IPS DF 6.9 (cell line): Measurements from ENCODE around the gene ST6GALNAC2.

Experiments
- DNase-seq: peaks from one replicate; pipeline ENCODE4 v3.0.0-alpha.2; 2013; ENCODE audit warnings: low read depth, low spot score
- H3K27ac ChIP-seq: one replicate; pipeline ENCODE4 v1.5.1; 2013; ENCODE audit warnings: low read length, control low read depth
- H3K27me3 ChIP-seq: 2 replicates; pipeline ENCODE4 v1.6.1; 2013; ENCODE audit warnings: mild to moderate bottlenecking, low read length; ENCODE audit not compliant: control insufficient read depth, insufficient read depth
- H3K36me3 ChIP-seq: 2 replicates; pipeline ENCODE4 v1.6.1; 2013; ENCODE audit warnings: low read length; ENCODE audit not compliant: control insufficient read depth, insufficient read depth
- H3K4me1 ChIP-seq: 2 replicates; pipeline ENCODE4 v1.6.1; 2013; ENCODE audit warnings: low read length; ENCODE audit not compliant: control insufficient read depth, insufficient read depth
- H3K4me3 ChIP-seq: 2 replicates; pipeline ENCODE4 v1.5.1; 2013; ENCODE audit warnings: mild to moderate bottlenecking, low read length
- H3K9me3 ChIP-seq: 2 replicates; pipeline ENCODE4 v1.6.1; 2013; ENCODE audit warnings: low read length, inconsistent platforms; ENCODE audit not compliant: control insufficient read depth, insufficient read depth
- WGBS: extraction: QIAGEN DNeasy Blood & Tissue Kit; methylation state at CpG from one replicate; pipeline ENCODE4 v1.1.7; 2013; ENCODE audit warnings: mixed read lengths, missing lambda C conversion rate; ENCODE audit not compliant: insufficient read length, insufficient coverage; 5-methylcytosine and 5-hydroxymethylcytosine counted together

ST6GALNAC2 gene

GRCh38 chr17:76599694-76600460, 14.2 kb upstream of the ST6GALNAC2 start:
- DNase-seq = no peak
- Histone ChIP-seq H3K4me1 (no peaks in the 10 kb centered on the region), H3K27ac (no peak overlapping the region), H3K9me3 (no peaks in the 10 kb centered on the region), H3K36me3 (no peaks in the 10 kb centered on the region), H3K27me3 (no peaks in the 10 kb centered on the region), H3K4me3 (no peak overlapping the region)
- no CpG with 5 or more reads among the region's 17 CpGs for WGBS

GRCh38 chr17:76598004-76598439, 12.4 kb upstream of the ST6GALNAC2 start:
- Histone ChIP-seq H3K4me1 (no peaks in the 10 kb centered on the region), H3K27me3 (no peaks in the 10 kb centered on the region), H3K9me3 (no peaks in the 10 kb centered on the region), H3K4me3 (no peak overlapping the region), H3K36me3 (no peaks in the 10 kb centered on the region), H3K27ac (no peak overlapping the region)
- DNase-seq = no peak
- no CpG with 5 or more reads among the region's 2 CpGs for WGBS

- Histone ChIP-seq H3K9me3 (no peaks in the 10 kb centered on the region), H3K4me3 (no peak overlapping the region), H3K36me3 (no peaks in the 10 kb centered on the region), H3K27me3 (no peaks in the 10 kb centered on the region), H3K27ac (no peak overlapping the region), H3K4me1 (no peaks in the 10 kb centered on the region)
- no peak for DNase-seq
- WGBS = no CpG with 5 or more reads among the region's 12 CpGs
Observed at GRCh38 chr17:76597156-76598003, 11.7 kb upstream of the ST6GALNAC2 start.

GRCh38 chr17:76594690-76595089, 9.0 kb upstream of the ST6GALNAC2 start:
- no peaks in the 10 kb centered on the region for H3K27me3 ChIP-seq
- no peak for DNase-seq
- H3K36me3 ChIP-seq = no peaks in the 10 kb centered on the region
- no peaks in the 10 kb centered on the region for H3K9me3 ChIP-seq
- WGBS = no CpG with 5 or more reads among the region's 3 CpGs
- no peak overlapping the region for H3K27ac ChIP-seq
- no peaks in the 10 kb centered on the region for H3K4me1 ChIP-seq
- H3K4me3 ChIP-seq = no peak overlapping the region

GRCh38 chr17:76593959-76594358, 8.3 kb upstream of the ST6GALNAC2 start:
- Histone ChIP-seq H3K36me3 (no peaks in the 10 kb centered on the region), H3K4me1 (no peaks in the 10 kb centered on the region), H3K27ac (no peak overlapping the region), H3K9me3 (no peaks in the 10 kb centered on the region), H3K4me3 (no peak overlapping the region), H3K27me3 (no peaks in the 10 kb centered on the region)
- WGBS = no CpG with 5 or more reads among the region's 4 CpGs
- DNase-seq = no peak

GRCh38 chr17:76593384-76593826, 7.7 kb upstream of the ST6GALNAC2 start:
- WGBS = no CpG with 5 or more reads among the region's 8 CpGs
- H3K4me1 ChIP-seq = no peaks in the 10 kb centered on the region
- no peak overlapping the region for H3K27ac ChIP-seq
- H3K9me3 ChIP-seq = no peaks in the 10 kb centered on the region
- DNase-seq = no peak
- no peaks in the 10 kb centered on the region for H3K36me3 ChIP-seq
- H3K4me3 ChIP-seq = no peak overlapping the region
- H3K27me3 ChIP-seq = no peaks in the 10 kb centered on the region; the same call in 1 of the 2 replicates

GRCh38 chr17:76588182-76588581, 2.5 kb upstream of the ST6GALNAC2 start:
- Histone ChIP-seq H3K27me3 (peaks cover 33% of the 10 kb centered on the region), H3K27ac (no peak overlapping the region), H3K4me1 (peaks cover 3% of the 10 kb centered on the region; the same call in 1 of the 2 replicates), H3K36me3 (no peaks in the 10 kb centered on the region), H3K9me3 (no peaks in the 10 kb centered on the region), H3K4me3 (no peak overlapping the region)
- DNase-seq = no peak

- no peak for DNase-seq
- Histone ChIP-seq H3K27ac (no peak overlapping the region), H3K9me3 (no peaks in the 10 kb centered on the region), H3K4me3 (no peak overlapping the region), H3K27me3 (peaks cover 33% of the 10 kb centered on the region), H3K4me1 (peaks cover 3% of the 10 kb centered on the region; the same call in 1 of the 2 replicates), H3K36me3 (no peaks in the 10 kb centered on the region)
- WGBS = no CpG with 5 or more reads among the region's 17 CpGs
Observed at GRCh38 chr17:76586741-76587487, 1.3 kb upstream of the ST6GALNAC2 start.

- H3K9me3 ChIP-seq = no peaks in the 10 kb centered on the region
- H3K4me1 ChIP-seq = peaks cover 5% of the 10 kb centered on the region; the same call in 1 of the 2 replicates
- DNase-seq = no peak
- no CpG with 5 or more reads among the region's 62 CpGs for WGBS
- H3K27ac ChIP-seq = no peak overlapping the region
- H3K36me3 ChIP-seq = no peaks in the 10 kb centered on the region
- peaks cover 33% of the 10 kb centered on the region for H3K27me3 ChIP-seq
- peak overlapping the region; percentile 38; the same call in 1 of the 2 replicates for H3K4me3 ChIP-seq
Observed at GRCh38 chr17:76585033-76585648, 519 bp downstream of the ST6GALNAC2 start.
